Pons (tissue), 1 donor: ENCODE results near the gene CCDC57.
"Not testable (repeated sequence)": the region's sequence is repeated elsewhere in the genome, so short reads cannot be mapped to it uniquely, and the experiment has no call there.

Source experiments
- DNase-seq: peaks from one replicate; pipeline ENCODE4 v3.0.0-alpha.2; 2016; ENCODE audit warnings: low spot score

CCDC57 gene

GRCh38 chr17:82204831-82205719 lies 7.6 kb downstream of the CCDC57 start:
- no peak for DNase-seq

- no peak for DNase-seq
Observed at GRCh38 chr17:82203920-82204319, 8.7 kb downstream of the CCDC57 start.

GRCh38 chr17:82202981-82203380 lies 9.7 kb downstream of the CCDC57 start:
- no peak for DNase-seq

DNA sequence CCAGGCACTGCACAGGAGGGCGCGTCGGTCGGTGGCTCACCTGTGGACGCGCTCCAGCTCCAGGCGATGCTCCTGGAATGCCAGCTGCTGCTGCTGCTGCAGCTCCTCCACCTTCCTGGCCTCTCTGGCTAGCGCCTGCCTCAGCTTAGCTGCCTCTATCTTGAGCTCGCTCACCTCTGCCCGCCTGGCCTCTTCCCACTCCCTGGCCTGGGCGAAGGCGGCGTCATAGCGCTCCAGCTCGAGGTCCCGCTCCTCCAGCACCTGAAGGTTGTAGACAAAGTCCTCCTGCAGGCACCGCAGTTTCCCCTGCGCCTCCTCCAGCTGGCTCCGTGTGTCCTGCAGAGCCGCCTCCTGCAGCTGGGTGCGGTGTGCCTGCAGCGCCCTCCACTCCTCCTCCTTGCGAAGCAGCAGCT lies 11.1 kb downstream of the CCDC57 start:
- DNase-seq, result no peak

GRCh38 chr17:82200743-82201497 lies 11.7 kb downstream of the CCDC57 start:
- DNase-seq, result no peak

GRCh38 chr17:82200135-82200534 lies 12.5 kb downstream of the CCDC57 start:
- DNase-seq, result no peak

- no peak for DNase-seq
Observed at GRCh38 chr17:82199496-82199895, 13.1 kb downstream of the CCDC57 start.

DNA sequence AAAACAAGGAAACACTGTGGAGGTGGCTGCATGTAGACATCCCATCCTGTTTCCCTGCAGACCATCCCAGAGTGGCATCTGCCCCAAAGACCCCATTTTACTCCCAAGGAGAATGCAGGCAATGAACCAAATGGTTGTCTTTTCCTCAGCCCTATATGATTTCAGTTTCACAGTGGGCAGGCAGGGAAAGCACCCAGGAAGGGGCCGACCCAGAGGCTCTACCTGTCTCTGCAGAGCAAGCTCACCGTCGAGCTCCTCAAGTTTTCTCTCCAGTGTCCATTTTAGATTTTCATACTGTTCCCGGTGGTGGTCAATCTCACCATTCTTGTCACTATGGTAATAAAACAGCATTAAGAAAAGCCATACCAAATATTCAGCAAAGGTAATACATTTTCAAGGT lies 14.6 kb downstream of the CCDC57 start:
- DNase-seq, result no peak

GRCh38 chr17:82195675-82196672 lies 16.7 kb downstream of the CCDC57 start:
- no peak for DNase-seq

GRCh38 chr17:82194765-82195164 lies 17.9 kb downstream of the CCDC57 start:
- DNase-seq, result no peak

- DNase-seq, result peak; percentile 61
Observed at GRCh38 chr17:82193520-82194220, 19.0 kb downstream of the CCDC57 start.

DNA sequence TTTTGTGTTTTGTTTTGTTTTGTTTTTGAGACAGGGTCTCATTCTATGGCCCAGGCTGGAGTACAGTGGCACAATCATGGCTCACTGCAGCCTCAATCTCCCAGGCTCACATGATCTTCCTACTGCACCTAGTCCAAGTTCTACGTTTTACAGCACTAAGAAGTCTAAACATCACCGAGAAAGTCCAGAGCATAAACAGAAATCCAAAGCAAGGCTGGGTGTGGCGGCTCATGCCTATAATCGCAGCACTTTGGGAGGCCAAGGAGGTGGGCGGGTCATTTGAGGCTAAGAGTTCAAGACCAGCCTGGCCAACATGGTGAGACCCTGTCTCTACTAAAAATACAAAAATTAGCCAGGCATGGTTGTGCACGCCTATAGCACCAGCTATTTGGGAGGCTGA lies 19.6 kb downstream of the CCDC57 start:
- DNase-seq, result not testable (repeated sequence)

DNA sequence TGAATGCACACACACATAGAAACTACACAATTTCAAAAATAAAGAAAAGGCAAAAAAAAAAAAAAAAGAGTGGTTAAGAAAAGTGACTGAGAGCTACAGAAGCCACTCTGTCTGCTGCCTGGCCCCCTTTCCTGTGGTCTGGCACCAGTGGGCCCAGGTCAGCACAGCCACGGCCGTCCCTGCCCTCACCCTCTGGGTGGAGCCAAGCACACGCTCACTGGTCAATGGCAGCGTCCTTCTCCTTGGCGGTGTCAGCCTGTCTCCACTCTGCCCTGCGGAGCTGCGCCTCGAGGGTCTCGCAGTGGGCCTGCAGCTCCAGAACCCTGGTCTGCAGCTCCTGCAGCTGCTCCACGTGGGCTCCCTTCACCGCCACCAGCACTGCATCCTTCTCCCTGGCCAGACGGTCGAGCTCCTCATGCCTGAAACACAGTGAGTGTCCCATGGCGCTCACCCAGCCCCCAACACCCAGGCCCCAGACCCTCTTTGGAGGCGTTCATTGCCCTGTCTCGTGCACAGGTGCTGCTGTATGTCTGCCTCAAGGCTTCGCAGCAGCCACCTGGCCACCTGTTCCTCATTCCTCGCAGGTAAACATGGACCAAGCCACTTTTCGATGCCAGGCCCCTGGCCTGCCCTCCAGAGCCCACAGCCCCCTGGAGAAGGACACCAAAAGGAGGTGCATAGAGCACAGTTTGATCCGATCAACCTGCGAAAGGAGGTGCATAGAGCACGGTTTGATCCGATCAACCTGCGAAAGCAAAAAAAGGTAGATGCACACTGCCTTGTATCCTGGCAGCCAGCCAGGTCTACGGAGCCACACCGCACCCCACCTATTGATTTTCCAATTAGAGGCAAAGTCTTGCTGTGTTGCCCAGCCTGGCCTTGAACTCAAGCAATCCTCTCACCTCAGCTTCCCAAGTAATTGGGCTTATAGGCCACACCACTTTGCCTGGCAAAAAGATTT lies 24.4 kb downstream of the CCDC57 start:
- no peak for DNase-seq

GRCh38 chr17:82187500-82187899 lies 25.1 kb downstream of the CCDC57 start:
- no peak for DNase-seq

DNA sequence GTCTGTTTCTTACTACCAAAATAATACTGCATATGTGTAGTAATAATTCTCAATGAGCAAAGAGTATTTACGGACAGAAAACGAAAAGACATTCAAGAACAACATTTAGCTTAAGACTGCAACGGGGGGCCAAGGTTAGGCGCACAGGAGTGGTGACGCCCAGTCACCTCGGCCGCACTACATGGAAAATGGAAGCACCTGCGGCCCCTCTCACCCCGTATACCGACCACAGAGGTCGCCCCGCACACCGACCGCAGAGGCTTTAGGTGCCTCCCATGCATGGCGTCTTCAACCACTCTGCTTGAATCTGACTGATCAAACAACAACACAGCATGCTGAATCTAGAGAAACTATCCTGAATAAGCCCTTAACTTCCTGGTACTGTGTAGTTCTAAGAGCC lies 26.4 kb downstream of the CCDC57 start:
- DNase-seq, result no peak

GRCh38 chr17:82184761-82185160 lies 27.9 kb downstream of the CCDC57 start:
- no peak for DNase-seq

DNA sequence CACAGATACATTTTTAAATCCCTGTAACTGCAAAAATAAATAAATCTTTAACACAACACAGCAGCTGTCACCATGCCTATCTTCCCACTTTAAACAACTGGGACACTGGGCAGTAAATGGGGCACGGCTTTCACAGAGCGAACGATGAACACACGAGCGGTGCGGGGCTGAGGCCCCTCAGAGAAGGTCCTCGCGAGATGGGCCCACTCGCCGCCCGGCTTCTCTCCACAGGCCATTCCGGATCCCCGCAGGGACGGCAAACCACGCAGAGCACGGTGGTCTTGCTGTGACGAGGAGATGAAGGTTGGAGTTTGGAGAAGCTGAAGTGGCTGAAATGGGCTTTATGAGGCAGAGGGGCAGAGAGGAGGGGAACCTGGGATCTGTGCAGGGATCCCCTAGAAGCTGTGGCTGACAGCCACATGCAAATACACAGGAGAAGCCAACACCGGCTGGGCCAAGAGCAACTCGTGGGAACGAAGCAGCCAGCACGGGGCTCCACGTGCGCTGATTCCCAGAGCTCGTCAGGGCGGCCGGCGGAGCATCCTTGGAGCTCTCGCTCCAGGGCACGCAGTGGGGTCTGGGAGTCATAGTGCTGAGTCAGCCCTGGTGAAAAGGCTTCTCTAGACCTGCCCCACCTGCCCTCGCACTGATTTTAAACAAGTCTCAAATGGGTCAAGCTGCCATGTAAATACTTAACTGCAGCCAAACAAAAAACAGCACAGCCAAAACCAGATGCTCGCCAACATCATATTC lies 31.7 kb downstream of the CCDC57 start:
- DNase-seq, result no peak

DNA sequence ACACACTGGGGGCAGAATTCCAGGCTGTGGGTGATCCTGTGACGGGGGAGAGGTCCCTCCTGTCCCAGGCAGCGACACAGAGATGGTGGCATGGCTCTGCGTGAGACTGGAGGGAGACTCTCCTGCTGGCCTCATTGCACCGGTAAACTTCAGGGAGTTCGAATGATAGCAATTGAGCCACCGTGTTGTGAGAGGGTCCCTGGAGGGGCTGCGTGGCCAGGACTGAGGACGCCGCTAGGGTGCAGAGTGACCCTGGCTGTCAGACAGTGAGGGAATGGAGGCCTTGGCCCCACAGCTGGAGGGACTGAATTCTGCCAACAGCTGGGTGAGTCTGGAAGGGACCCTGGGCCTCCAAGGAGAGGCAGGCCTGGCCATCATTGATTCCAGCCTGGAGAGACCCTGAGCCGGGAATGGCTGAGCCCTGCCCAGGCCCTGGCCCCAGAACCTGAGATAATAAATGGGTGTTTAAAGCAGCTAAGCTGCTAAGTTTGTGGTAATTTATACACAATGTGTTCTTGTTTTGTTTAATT lies 32.6 kb downstream of the CCDC57 start:
- no peak for DNase-seq

DNA sequence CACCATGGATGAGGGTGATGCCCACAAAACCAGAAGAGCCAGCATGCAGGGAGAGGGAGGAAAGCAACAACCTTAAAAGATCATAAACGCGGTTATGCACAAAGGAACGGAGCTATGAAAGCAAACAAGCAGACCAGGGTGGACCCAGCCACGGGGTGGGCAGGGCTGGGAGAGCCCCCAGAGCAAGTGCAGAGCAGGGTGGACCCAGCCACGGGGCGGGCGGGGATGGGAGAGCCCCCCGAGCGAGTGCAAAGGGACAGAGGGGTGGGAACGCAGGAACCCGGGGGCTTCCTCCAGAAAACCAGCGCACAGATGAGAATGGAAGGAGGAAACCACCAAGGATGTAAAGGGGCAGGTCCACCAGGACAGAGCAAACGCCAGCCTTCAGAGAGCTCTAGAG lies 33.2 kb downstream of the CCDC57 start:
- no peak for DNase-seq
